Panc1 (cell line): ENCODE results near the gene TMEM200B. TPM values are rescaled to one million over a fixed set of nuclear protein-coding genes. Genes with fewer than 3 reads are reported as not detected.
"Not testable (repeated sequence)": the region's sequence is repeated elsewhere in the genome, so short reads cannot be mapped to it uniquely, and the experiment has no call there.

Experiments
- ATAC-seq: fragments of 200-7000 bp; cut with Tn5 transposase; 2 replicates; pipeline ENCODE4 v1.9.1; 2020; ENCODE audit warnings: mild to moderate bottlenecking, moderate library complexity
- BruUV-seq: library from RNA; stranded (reverse); fragments of 400-500 nt; replicated peaks from 2 replicates; lab custom pipeline; 2021; lab: Mats Ljungman, UMichigan
- CTCF ChIA-PET: fragments of 300-600 bp; sonication (Branson Sonifier 250); formaldehyde crosslinking; loops from one replicate; lab custom pipeline; 2022; ENCODE audit warnings: antibody characterized with exemption; lab: Charles Lee
- POLR2A ChIA-PET: fragments of 300-600 bp; sonication (Branson Sonifier 250); formaldehyde crosslinking; loops from one replicate; lab custom pipeline; 2022; ENCODE audit warnings: antibody characterized with exemption; lab: Charles Lee
- DNase-seq: peaks from one replicate; pipeline ENCODE4 v3.0.0-alpha.2; 2010; ENCODE audit warnings: low read depth, low spot score
- H3K27ac ChIP-seq: 2 replicates; pipeline ENCODE4 v1.5.1; 2011; ENCODE audit warnings: mild to moderate bottlenecking, low read length, inconsistent platforms
- H3K27me3 ChIP-seq: fragments of 200-500 bp; sonication (Bioruptor generic); 2 replicates; pipeline ENCODE4 v1.6.0; 2014; ENCODE audit warnings: low read length, inconsistent platforms; ENCODE audit not compliant: control insufficient read depth, insufficient read depth
- H3K36me3 ChIP-seq: fragments of 200-500 bp; sonication (Bioruptor generic); 2 replicates; pipeline ENCODE4 v1.5.1; 2014; ENCODE audit warnings: inconsistent platforms, mild to moderate bottlenecking, low read length, moderate library complexity; ENCODE audit not compliant: control insufficient read depth, insufficient read depth
- H3K4me1 ChIP-seq: 2 replicates; pipeline ENCODE4 v1.5.1; 2011; ENCODE audit warnings: inconsistent platforms, mild to moderate bottlenecking, low read length, moderate library complexity; ENCODE audit not compliant: control insufficient read depth, insufficient read depth
- H3K4me3 ChIP-seq, 2 experiments: 2 replicates each; pipeline ENCODE4 v1.5.1; 2011 to 2012; ENCODE audit warnings: low read depth in 2 of 2, low read length in 2 of 2, mild to moderate bottlenecking in 2 of 2, inconsistent platforms in 1 of 2, moderate library complexity in 1 of 2
- H3K9me3 ChIP-seq: fragments of 200-500 bp; sonication (Bioruptor generic); 2 replicates; pipeline ENCODE4 v1.5.1; 2014; ENCODE audit warnings: low read depth, mild to moderate bottlenecking, inconsistent platforms, low read length, moderate library complexity; ENCODE audit not compliant: control insufficient read depth, insufficient read depth
- CTCF ChIP-seq: fragments of 450-650 bp; IDR thresholded peaks from 2 replicates; pipeline ENCODE4 v1.5.1; 2017; ENCODE audit warnings: mild to moderate bottlenecking
- POLR2AphosphoS5 ChIP-seq: IDR thresholded peaks from 2 replicates; pipeline ENCODE4 v1.6.1; 2012; ENCODE audit warnings: mild to moderate bottlenecking, low read depth, low read length, moderate library complexity
- REST ChIP-seq, 2 experiments: IDR thresholded peaks; 2 replicates each; pipeline ENCODE4 v1.6.1; 2011 to 2012; ENCODE audit warnings: low read depth in 2 of 2, control low read depth in 1 of 2, low read length in 1 of 2, mild to moderate bottlenecking in 1 of 2, moderate library complexity in 1 of 2; ENCODE audit not compliant: insufficient read depth in 1 of 2
- SIN3A ChIP-seq: IDR thresholded peaks from 2 replicates; pipeline ENCODE4 v1.6.1; 2012; ENCODE audit warnings: low read depth, mild to moderate bottlenecking, low read length, moderate library complexity, borderline replicate concordance; ENCODE audit not compliant: insufficient read depth
- TCF7L2 ChIP-seq: IDR thresholded peaks from 2 replicates; pipeline ENCODE4 v1.6.1; 2011; ENCODE audit warnings: mild to moderate bottlenecking, low read depth, low read length, inconsistent platforms
- in situ Hi-C: cut with HindIII; loops from 2 replicates; pipeline ENCODE4 v1.10.0; 2016; ENCODE audit warnings: low sequenced_read_pairs, low pct_unique_long_range_greater_than_20kb
- intact Hi-C: fragments of 100-400 bp; cut with micrococcal nuclease; formaldehyde crosslinking; loops from one replicate; pipeline ENCODE4 v1.10.0; 2022; ENCODE audit not compliant: unreplicated experiment
- total RNA-seq: library from RNA; stranded (reverse); gene quantifications from one replicate; pipeline ENCODE4 v1.2.1, GENCODE V29; 2021; ENCODE audit not compliant: unreplicated experiment

The TMEM200B gene
- total RNA-seq, 1 experiment from 2014 or later, result 2.1 TPM

GRCh38 chr1:29152046-29152805 lies 28.5 kb upstream of the TMEM200B start:
- TF ChIP-seq CTCF, result no peak
- no peak for TF ChIP-seq POLR2AphosphoS5
- TF ChIP-seq TCF7L2, result no peak
- TF ChIP-seq SIN3A, result no peak
- no peak for TF ChIP-seq REST (IDR thresholded peaks at IDR 0.05; ENCODE audit: insufficient read depth in 1 of 2, low read depth in 2 of 2, low read length in 1 of 2)
- Histone ChIP-seq H3K27ac (no peak overlapping the region), H3K36me3 (peaks cover 31% of the 10 kb centered on the region), H3K4me1 (no peaks in the 10 kb centered on the region), H3K4me3 (no peak overlapping the region), H3K9me3 (no peaks in the 10 kb centered on the region), H3K27me3 (no peaks in the 10 kb centered on the region)
- in situ Hi-C loops (no loop called here), intact Hi-C loops (no loop called here)
- ChIA-PET POLR2A (interaction anchor here (0.7 kb wide), 1 partner anchor 88 kb away, joined by 3 read pairs; no protein-coding TSS in a partner anchor), CTCF (no interaction called here)
- BruUV-seq, result no TSS peak
- no peak for DNase-seq
- ATAC-seq, result no peak

- in situ Hi-C loops, H3K4me1 ChIP-seq, H3K9me3 ChIP-seq, POLR2A ChIA-PET, DNase-seq, H3K27ac ChIP-seq, BruUV-seq, CTCF ChIA-PET, intact Hi-C loops, H3K4me3 ChIP-seq, ATAC-seq, H3K27me3 ChIP-seq: not testable (repeated sequence)
- H3K36me3 ChIP-seq, result peaks cover 31% of the 10 kb centered on the region
Observed at GRCh38 chr1:29150346-29150745, 26.6 kb upstream of the TMEM200B start.
